CD4-positive, alpha-beta T cell treated with Interferon gamma for 1 hour (primary cell): ENCODE results near the gene GASK1B.

Source experiments
- DNase-seq: peaks from one replicate; pipeline ENCODE4 v3.0.0-alpha.2; 2020

Gene GASK1B

GRCh38 chr4:158134222-158134621 is 38.6 kb downstream of the GASK1B start:
- DNase-seq = no peak

GRCh38 chr4:158133551-158133950 is 39.3 kb downstream of the GASK1B start:
- DNase-seq = no peak

- DNase-seq = no peak
Measured at GRCh38 chr4:158131027-158131426, 41.8 kb downstream of the GASK1B start.

- DNase-seq = no peak
Measured at GRCh38 chr4:158130204-158130603, 42.6 kb downstream of the GASK1B start.

- DNase-seq = no peak
Measured at GRCh38 chr4:158129694-158130093, 43.1 kb downstream of the GASK1B start.

- DNase-seq = no peak
Measured at GRCh38 chr4:158128540-158128939, 44.3 kb downstream of the GASK1B start.

GRCh38 chr4:158125310-158125709 is 47.5 kb downstream of the GASK1B start:
- no peak for DNase-seq
